Measurements from ENCODE around the gene ITPR3.

The ITPR3 gene

GRCh38 chr6:33620856-33621710, at the start of gene ITPR3:
Gene ITPR3 (plus strand): TSS chr6:33621322. CDS start chr6:33621603, 281 bp downstream.
- Histone ChIP-seq H3K36me3 (replicated peaks) (peaks cover 13% of the 10 kb centered on the region; the same call in 1 of the 2 replicates), H3K27me3 (ENCODE audit: low read depth) (no peaks in the 10 kb centered on the region), H3K4me3 (peak within 1 kb of the TSS; percentile 74), H3K9me3 (no peaks in the 10 kb centered on the region), H3K4me1 (peaks cover 7% of the 10 kb centered on the region; the same call in 1 of the 2 replicates)
- DNase-seq (ENCODE audit: low spot score in 2 of 2), result peak; percentile 68 to 74
- in situ Hi-C loops (cut with MboI; ENCODE audit: low sequenced_read_pairs), result no loop called here

DNA sequence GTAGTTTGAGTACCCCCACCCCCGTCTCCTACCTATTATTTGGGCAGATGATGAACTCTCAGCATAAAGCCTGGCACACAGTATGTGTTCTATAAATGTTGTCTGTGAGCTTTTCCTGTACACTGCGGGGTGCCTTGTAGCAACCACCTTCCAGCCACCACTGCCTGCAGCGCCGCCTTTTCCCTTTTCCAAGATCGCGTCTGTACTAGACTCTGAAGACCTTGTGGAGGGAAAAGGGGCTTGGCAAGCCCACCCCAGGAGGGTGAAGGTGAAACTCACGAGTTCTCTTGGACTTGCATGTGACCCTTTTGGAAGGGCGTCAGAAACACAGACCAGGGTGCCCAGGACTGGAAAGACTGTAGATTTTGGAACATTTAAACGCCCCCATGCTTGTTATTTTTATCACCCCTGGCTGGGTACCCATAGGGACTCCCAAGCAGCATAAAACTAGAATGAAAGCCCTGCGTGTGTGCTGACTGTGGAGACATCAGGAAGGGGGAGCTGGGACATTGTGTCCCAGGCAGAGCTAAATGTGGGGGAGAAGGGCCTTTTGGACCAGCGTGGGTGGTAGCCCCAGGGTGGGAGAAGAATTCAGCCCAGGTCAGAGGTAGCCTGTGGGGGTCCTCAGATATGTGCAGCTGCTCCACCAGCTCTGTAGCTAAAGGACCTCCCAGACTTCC, 49.3 kb upstream of the ITPR3 start:
- in situ Hi-C loops (cut with MboI; ENCODE audit: low sequenced_read_pairs), result no loop called here
- H3K36me3 ChIP-seq (replicated peaks), result peaks cover 25% of the 10 kb centered on the region
- H3K27me3 ChIP-seq (ENCODE audit: low read depth), result no peaks in the 10 kb centered on the region
- no peaks in the 10 kb centered on the region for H3K9me3 ChIP-seq
- peaks cover 3% of the 10 kb centered on the region for H3K4me1 ChIP-seq
- peak overlapping the region; percentile 35 for H3K4me3 ChIP-seq
- no peak for DNase-seq (ENCODE audit: low spot score in 2 of 2)

DNA sequence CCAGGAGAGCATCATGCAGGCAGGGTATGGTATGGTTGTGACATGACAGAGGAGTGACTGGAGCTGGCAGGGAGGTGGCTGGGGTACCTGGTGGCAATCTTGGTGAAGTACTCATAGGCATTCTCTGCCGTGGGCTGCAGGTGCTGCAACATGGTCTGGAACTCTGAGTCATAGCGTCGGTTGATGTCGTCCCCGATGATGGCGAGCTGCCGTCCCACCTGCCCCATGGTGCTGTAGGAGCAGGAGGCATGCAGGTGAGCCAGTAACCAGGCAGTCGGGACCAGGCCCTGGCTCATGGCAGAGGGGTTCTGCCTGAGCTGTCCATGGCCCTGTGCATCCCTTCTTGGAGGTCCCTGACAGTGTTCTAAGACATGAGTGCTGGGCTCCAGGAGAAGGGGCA, 45.9 kb upstream of the ITPR3 start:
- Histone ChIP-seq H3K4me3 (no peak overlapping the region), H3K9me3 (no peaks in the 10 kb centered on the region), H3K36me3 (replicated peaks) (peaks cover 41% of the 10 kb centered on the region), H3K4me1 (peaks cover 3% of the 10 kb centered on the region), H3K27me3 (ENCODE audit: low read depth) (no peaks in the 10 kb centered on the region)
- no peak for DNase-seq (ENCODE audit: low spot score in 2 of 2)
- in situ Hi-C loops (cut with MboI; ENCODE audit: low sequenced_read_pairs), result no loop called here

DNA sequence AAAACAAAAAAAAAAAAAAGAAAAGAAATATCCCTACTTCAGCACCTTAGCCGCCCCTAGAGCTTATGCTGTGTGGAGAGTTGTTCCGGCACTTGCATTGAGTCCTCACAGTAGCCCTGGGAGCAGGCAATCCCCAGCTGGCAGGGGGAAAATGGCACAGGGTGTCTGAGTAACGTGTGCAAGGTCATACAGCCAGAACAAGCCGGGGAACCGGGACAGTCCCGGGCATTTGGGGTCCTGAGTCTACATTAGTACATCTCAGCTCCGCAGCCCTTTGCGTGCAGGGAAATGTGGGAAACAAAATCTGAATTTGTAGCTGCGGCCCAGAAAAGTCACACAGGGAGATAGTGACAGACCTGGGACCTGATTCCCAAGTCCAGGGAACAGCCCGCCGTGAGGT, 44.5 kb upstream of the ITPR3 start:
- H3K27me3 ChIP-seq (ENCODE audit: low read depth), result no peaks in the 10 kb centered on the region
- no peak overlapping the region for H3K4me3 ChIP-seq
- peaks cover 41% of the 10 kb centered on the region for H3K36me3 ChIP-seq (replicated peaks)
- in situ Hi-C loops (cut with MboI; ENCODE audit: low sequenced_read_pairs), result no loop called here
- H3K4me1 ChIP-seq, result peaks cover 5% of the 10 kb centered on the region
- H3K9me3 ChIP-seq, result no peaks in the 10 kb centered on the region
- no peak for DNase-seq (ENCODE audit: low spot score in 2 of 2)

DNA sequence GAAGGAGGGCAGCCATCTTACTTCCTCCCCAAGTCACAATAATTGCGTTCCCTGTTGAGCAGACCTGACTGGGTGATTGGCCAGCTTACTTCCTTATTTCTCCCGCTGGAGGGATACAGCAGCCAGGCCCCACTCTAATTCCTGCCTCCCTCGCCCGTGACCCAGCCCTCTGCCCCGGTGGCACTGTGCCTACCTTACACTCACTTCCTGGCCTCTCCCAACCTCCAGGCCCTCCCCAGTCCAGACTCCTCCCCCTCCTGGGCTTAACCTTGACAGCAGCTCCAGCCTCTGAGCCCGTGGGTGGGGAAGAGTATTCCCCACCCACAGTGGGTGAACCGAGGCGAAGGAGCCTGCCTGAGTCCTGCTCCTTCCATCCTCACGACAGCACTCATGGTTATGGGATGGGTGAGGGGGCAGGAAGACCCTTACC, 44.0 kb upstream of the ITPR3 start:
- Histone ChIP-seq H3K27me3 (ENCODE audit: low read depth) (no peaks in the 10 kb centered on the region), H3K4me3 (no peak overlapping the region)

DNA sequence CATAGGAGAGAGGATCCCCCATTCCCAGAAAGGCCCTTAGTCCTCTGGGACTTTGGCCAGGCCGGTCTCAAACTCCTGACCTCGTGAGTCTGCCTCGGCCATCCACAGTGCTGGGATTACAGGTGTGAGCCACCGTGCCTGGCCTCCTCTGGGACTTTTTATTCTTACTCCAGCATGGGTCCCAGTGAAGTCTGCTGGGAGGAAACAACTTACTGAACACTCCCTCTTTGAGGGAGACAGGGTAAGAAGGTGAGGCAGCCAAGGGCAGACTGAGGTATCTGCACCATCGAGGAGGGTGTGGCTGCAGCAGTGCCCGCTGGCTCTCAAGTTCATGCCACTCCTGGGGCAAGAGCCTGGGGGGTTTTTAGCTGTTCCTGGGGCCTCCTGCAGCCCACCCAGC, 43.4 kb upstream of the ITPR3 start:
- no peak for DNase-seq (ENCODE audit: low spot score in 2 of 2)
- H3K9me3 ChIP-seq, result no peaks in the 10 kb centered on the region
- in situ Hi-C loops (cut with MboI; ENCODE audit: low sequenced_read_pairs), result no loop called here
- peaks cover 5% of the 10 kb centered on the region for H3K4me1 ChIP-seq
- H3K4me3 ChIP-seq, result no peak overlapping the region
- H3K36me3 ChIP-seq (replicated peaks), result peaks cover 39% of the 10 kb centered on the region
- no peaks in the 10 kb centered on the region for H3K27me3 ChIP-seq (ENCODE audit: low read depth)

More for the DNA sequence above, 44.0 kb upstream of the ITPR3 start:
- no peak for DNase-seq (ENCODE audit: low spot score in 2 of 2)
- Histone ChIP-seq H3K36me3 (replicated peaks) (peaks cover 39% of the 10 kb centered on the region), H3K4me1 (peaks cover 5% of the 10 kb centered on the region), H3K9me3 (no peaks in the 10 kb centered on the region)
- in situ Hi-C loops (cut with MboI; ENCODE audit: low sequenced_read_pairs), result no loop called here

DNA sequence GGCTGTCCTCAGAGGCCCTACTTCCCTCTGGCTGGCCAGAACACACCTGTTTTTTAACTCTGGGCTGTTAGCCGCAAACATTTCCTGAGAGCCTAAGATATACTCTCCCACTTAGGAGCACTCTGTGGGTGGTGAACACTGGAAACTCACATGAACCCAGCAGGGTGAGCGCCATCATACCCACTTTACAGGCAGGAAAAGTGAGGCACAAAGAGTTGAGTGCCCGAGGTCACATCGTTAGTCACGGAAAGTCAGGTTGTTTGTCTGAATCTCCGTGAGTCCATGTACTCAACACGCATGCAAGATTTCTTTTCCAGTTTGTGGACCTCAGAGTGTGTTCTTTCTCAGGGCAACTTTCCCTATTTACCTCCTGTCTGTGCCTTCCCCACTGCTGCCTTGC, 43.0 kb upstream of the ITPR3 start:
- Histone ChIP-seq H3K36me3 (replicated peaks) (peaks cover 39% of the 10 kb centered on the region), H3K4me3 (no peak overlapping the region), H3K4me1 (peaks cover 5% of the 10 kb centered on the region), H3K9me3 (no peaks in the 10 kb centered on the region), H3K27me3 (ENCODE audit: low read depth) (no peaks in the 10 kb centered on the region)
- DNase-seq (ENCODE audit: low spot score in 2 of 2), result no peak
- in situ Hi-C loops (cut with MboI; ENCODE audit: low sequenced_read_pairs), result no loop called here

DNA sequence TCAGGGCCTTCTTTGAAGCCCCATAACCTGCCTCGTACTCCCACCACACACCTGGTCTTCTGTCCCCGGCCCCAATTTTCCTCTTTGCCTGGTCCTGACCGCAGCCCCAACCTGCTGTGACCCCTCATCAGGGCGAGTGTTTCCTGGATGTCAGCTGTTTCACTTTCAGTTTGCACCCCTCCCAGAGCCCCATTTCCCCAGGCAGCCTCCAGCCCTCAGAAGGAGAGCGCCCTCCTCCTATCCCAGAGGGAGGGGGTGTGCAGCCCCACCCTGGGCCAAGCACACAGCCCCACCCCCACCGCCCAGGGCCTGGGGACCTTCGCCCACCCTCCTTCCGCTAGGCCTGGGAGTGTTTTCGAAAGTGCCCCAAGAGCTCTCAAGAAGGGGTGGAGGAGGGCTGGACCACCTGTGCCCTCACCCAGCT, 42.5 kb upstream of the ITPR3 start:
- Histone ChIP-seq H3K27me3 (ENCODE audit: low read depth) (no peaks in the 10 kb centered on the region), H3K36me3 (replicated peaks) (peaks cover 39% of the 10 kb centered on the region), H3K4me1 (peaks cover 5% of the 10 kb centered on the region), H3K4me3 (peak overlapping the region; percentile 92), H3K9me3 (no peaks in the 10 kb centered on the region)
- in situ Hi-C loops (cut with MboI; ENCODE audit: low sequenced_read_pairs), result no loop called here
- DNase-seq (ENCODE audit: low spot score in 2 of 2), result no peak

DNA sequence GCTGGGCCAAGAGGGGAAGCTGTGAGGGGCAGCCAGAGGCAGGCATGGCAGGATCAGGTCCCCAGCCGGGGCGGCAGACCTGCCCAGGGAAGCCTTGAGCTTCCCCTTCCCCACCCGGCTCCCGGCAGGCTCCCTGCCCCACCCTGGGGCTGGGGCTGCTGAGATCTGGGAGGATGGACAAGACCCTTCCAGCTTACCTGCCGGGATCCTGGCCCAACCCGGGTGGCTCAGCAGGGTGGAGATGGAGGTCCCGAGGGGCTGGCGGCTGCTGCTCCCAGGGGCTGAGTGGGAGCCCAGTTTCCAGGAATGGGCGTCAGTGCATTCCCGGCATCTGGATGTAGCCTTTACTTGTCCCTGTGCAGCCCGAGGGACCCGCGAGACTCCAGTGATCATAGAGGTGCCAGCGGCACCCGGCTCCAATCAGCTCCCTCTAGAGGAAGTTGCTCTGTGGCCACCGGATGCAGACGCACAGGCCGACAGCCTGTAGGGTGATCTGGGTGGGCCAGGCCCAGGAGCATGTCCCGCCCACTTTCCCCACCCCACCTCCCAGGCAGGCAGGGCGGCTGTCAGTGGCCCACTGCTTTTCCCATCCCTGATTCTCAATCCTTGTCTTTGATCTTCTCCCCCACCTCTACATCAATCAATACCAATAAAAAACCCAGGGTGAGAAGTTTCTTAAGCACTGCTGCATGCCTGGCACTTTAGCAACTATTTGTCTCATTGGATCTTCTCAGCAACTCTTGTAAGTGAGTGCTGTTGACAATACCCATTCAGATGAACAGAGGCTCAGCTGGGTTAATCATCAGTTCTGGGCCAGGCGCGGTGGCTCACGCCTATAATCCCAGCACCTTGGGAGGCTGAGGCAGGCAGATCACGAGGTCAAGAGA, 41.1 kb upstream of the ITPR3 start, which contains the start of gene BAK1:
Gene BAK1 (minus strand): TSS at position 449 of the 887 bp plus-strand sequence. CDS start 2,672 bp downstream, outside the sequence.
- peaks cover 5% of the 10 kb centered on the region for H3K4me1 ChIP-seq
- in situ Hi-C loops (cut with MboI; ENCODE audit: low sequenced_read_pairs), result no loop called here
- no peaks in the 10 kb centered on the region for H3K27me3 ChIP-seq (ENCODE audit: low read depth)

GRCh38 chr6:33581186-33581585, 39.9 kb upstream of the ITPR3 start:
- peaks cover 8% of the 10 kb centered on the region for H3K4me1 ChIP-seq
- no peak for DNase-seq (ENCODE audit: low spot score in 2 of 2)
- no peaks in the 10 kb centered on the region for H3K27me3 ChIP-seq (ENCODE audit: low read depth)
- in situ Hi-C loops (cut with MboI; ENCODE audit: low sequenced_read_pairs), result no loop called here
- H3K9me3 ChIP-seq, result no peaks in the 10 kb centered on the region
- H3K4me3 ChIP-seq, result no peak overlapping the region
- H3K36me3 ChIP-seq (replicated peaks), result peaks cover 17% of the 10 kb centered on the region

More for the DNA sequence above, 41.1 kb upstream of the ITPR3 start, which contains the start of gene BAK1:
- no peaks in the 10 kb centered on the region for H3K9me3 ChIP-seq
- peak; percentile 93 to 95 for DNase-seq (ENCODE audit: low spot score in 2 of 2)
- peaks cover 25% of the 10 kb centered on the region for H3K36me3 ChIP-seq (replicated peaks)
- H3K4me3 ChIP-seq, result peak within 1 kb of the TSS; percentile 92

- Histone ChIP-seq H3K9me3 (no peaks in the 10 kb centered on the region), H3K27me3 (ENCODE audit: low read depth) (no peaks in the 10 kb centered on the region), H3K4me3 (no peak overlapping the region), H3K4me1 (peaks cover 8% of the 10 kb centered on the region), H3K36me3 (replicated peaks) (no peaks in the 10 kb centered on the region; the same call in 1 of the 2 replicates)
- DNase-seq (ENCODE audit: low spot score in 2 of 2), result peak in 1 of 2 experiments; percentile 65
- in situ Hi-C loops (cut with MboI; ENCODE audit: low sequenced_read_pairs), result no loop called here
These were observed 37.4 kb upstream of the ITPR3 start for GRCh38 chr6:33583591-33584155.

DNA sequence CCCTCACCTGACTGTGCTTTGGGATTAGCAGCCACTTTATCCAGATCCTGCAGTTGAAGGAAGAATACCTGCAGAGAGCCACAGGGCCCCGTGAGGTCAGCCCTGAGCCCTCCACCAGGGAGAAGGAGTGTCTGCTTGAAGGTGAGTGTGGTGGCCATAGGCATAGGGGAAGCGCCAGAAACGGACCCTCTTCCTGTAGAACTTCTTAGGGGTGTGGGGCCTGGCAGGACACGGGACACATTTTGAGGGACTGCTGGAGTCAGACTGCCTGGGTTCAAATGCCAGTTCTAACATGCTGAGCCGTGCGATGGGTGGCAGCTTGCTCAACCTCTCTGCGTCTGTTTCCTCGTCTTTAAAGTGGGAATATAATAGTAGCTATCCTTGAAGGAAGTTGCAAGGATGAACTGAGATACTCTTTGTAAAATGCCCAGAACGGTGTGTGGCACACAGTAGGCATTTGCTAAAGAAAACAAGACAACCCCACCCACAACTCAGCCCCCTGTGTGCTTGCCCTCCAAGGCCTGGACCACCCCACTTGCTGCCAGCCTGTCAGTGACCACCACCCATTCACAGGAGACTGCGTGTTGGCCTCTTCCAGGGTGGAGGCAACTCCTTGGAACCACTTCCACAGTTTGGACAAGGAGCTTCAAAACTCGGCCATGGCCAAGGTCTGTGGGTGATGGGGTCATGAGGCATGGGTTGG, 36.3 kb upstream of the ITPR3 start:
- in situ Hi-C loops (cut with MboI; ENCODE audit: low sequenced_read_pairs), result loop anchor here (5.0 kb wide), 1 partner anchor 117 kb away; no protein-coding TSS in a partner anchor
- Histone ChIP-seq H3K27me3 (ENCODE audit: low read depth) (no peaks in the 10 kb centered on the region), H3K36me3 (replicated peaks) (no peaks in the 10 kb centered on the region; the same call in 1 of the 2 replicates), H3K4me1 (peaks cover 8% of the 10 kb centered on the region), H3K9me3 (no peaks in the 10 kb centered on the region), H3K4me3 (no peak overlapping the region)
- DNase-seq (ENCODE audit: low spot score in 2 of 2), result no peak

Data from HAP-1 (cell line).